ENCODE data around the gene COL23A1. TPM values are rescaled to one million over a fixed set of nuclear protein-coding genes. Genes with fewer than 3 reads are reported as not detected.

The COL23A1 gene
- total and polyA plus RNA-seq, 2 of the 13 experiments (the other 11 are each of a cell fraction or from before 2014, with no cell fraction given), result not detected

DNA sequence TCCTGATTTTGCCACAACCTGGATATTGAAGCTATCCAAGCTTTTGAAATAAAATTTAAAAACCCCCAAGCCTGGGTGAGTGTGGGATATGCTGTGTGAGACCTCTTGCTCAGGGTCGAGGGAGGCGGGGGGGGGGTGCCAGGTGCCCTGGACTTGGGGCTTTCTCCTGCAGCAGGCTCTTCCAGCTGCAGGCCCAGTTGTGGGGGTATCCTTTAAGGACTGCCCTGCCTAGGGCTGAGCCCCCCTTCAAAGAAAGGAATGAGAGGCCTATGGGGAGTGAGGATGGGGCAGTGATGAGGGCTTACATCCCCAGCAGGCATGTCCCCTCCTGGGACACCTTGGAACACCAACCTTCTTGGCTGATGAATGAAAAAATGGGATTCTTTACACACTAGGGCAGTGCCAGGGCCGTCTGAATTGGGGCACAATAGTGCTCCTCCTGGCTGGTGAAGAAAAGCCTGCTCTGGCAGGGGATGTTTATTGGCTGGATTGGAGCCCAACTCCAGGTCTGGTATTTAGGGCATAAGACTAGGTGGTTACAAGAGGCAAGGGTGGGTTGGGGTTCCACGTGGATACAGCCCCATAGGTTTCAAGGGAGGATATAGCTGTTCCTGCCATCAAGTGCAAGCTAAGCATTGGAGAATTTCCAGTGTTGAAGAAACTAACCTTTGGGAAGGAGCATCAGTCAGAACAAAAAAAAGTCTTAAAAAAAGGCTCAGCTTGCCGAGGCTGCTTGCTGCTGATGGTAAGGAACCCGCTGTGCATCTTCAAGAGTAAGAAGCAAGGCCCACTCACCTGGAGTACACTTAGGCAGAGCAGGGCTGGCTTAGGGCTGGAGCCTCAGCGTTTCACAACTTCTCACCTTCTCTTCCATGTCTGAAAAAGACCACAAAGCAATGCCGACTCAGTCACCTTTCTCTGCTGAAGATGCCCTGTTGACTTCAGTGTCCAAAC, 378.8 kb downstream of the COL23A1 start (continued):
- TF ChIP-seq, protein P1, sequence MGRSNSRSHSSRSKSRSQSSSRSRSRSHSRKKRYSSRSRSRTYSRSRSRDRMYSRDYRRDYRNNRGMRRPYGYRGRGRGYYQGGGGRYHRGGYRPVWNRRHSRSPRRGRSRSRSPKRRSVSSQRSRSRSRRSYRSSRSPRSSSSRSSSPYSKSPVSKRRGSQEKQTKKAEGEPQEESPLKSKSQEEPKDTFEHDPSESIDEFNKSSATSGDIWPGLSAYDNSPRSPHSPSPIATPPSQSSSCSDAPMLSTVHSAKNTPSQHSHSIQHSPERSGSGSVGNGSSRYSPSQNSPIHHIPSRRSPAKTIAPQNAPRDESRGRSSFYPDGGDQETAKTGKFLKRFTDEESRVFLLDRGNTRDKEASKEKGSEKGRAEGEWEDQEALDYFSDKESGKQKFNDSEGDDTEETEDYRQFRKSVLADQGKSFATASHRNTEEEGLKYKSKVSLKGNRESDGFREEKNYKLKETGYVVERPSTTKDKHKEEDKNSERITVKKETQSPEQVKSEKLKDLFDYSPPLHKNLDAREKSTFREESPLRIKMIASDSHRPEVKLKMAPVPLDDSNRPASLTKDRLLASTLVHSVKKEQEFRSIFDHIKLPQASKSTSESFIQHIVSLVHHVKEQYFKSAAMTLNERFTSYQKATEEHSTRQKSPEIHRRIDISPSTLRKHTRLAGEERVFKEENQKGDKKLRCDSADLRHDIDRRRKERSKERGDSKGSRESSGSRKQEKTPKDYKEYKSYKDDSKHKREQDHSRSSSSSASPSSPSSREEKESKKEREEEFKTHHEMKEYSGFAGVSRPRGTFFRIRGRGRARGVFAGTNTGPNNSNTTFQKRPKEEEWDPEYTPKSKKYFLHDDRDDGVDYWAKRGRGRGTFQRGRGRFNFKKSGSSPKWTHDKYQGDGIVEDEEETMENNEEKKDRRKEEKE (IDR thresholded peaks at IDR 0.05), result no peak
- TF ChIP-seq ZNF441 (CRISPR knock-in tag; IDR thresholded peaks at IDR 0.05; ENCODE audit: borderline replicate concordance) (no peak), TCF7 (IDR thresholded peaks at IDR 0.05; ENCODE audit: low read depth) (no peak), REL (CRISPR knock-in tag; conservative IDR thresholded peaks at IDR 0.05) (no peak), GATAD1 (CRISPR knock-in tag; IDR thresholded peaks at IDR 0.05) (no peak), ZNF672 (CRISPR knock-in tag; IDR thresholded peaks at IDR 0.05) (no peak), POLR2G (IDR thresholded peaks at IDR 0.05; ENCODE audit: low read depth, low read length) (peak; percentile 30), CCDC6 (CRISPR knock-in tag; IDR thresholded peaks at IDR 0.05) (no peak), ZNF235 (CRISPR knock-in tag; IDR thresholded peaks at IDR 0.05; ENCODE audit: borderline replicate concordance) (no peak)
- TF ChIP-seq, protein P2, sequence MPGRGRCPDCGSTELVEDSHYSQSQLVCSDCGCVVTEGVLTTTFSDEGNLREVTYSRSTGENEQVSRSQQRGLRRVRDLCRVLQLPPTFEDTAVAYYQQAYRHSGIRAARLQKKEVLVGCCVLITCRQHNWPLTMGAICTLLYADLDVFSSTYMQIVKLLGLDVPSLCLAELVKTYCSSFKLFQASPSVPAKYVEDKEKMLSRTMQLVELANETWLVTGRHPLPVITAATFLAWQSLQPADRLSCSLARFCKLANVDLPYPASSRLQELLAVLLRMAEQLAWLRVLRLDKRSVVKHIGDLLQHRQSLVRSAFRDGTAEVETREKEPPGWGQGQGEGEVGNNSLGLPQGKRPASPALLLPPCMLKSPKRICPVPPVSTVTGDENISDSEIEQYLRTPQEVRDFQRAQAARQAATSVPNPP (CRISPR knock-in tag; IDR thresholded peaks at IDR 0.05), result no peak
